DND-41 (cell line): ENCODE measurements around the gene POU2F1.
A peak's percentile ranks its signal among the peaks of the same experiment; 100 is the strongest.

ENCODE experiments used
- ATAC-seq: fragments of 200-7000 bp; cut with Tn5 transposase; 3 replicates; pipeline ENCODE4 v1.9.1; 2021; ENCODE audit warnings: low read depth; ENCODE audit not compliant: insufficient read depth
- DNase-seq: peaks from one replicate; pipeline ENCODE4 v3.0.0-alpha.2; 2020
- H2AFZ ChIP-seq: 2 replicates; pipeline ENCODE4 v1.6.0; 2012; ENCODE audit warnings: low read depth, low read length
- H3K27ac ChIP-seq: 2 replicates; pipeline ENCODE4 v1.5.1; 2012; ENCODE audit warnings: low read length, inconsistent platforms
- H3K27me3 ChIP-seq: fragments of 200-600 bp; sonication (generic); 2 replicates; pipeline ENCODE4 v1.6.0; 2012; ENCODE audit warnings: low read length, mild to moderate bottlenecking, inconsistent platforms; ENCODE audit not compliant: insufficient read depth, poor library complexity
- H3K36me3 ChIP-seq: 2 replicates; pipeline ENCODE4 v1.5.1; 2012; ENCODE audit warnings: low read length, inconsistent platforms; ENCODE audit not compliant: insufficient read depth
- H3K4me1 ChIP-seq: 2 replicates; pipeline ENCODE4 v1.5.1; 2012; ENCODE audit warnings: mild to moderate bottlenecking, low read length; ENCODE audit not compliant: insufficient read depth
- H3K4me2 ChIP-seq: 2 replicates; pipeline ENCODE4 v1.6.0; 2012; ENCODE audit warnings: mild to moderate bottlenecking, moderate library complexity, low read length, inconsistent platforms; ENCODE audit not compliant: insufficient read depth
- H3K4me3 ChIP-seq, 2 experiments: fragments of 200-600 bp in 1 of 2; shearing (Covaris generic) in 1 of 2; 2 replicates each; pipeline ENCODE4 v1.5.1; 2012 to 2016; ENCODE audit warnings: inconsistent platforms in 2 of 2, low read length in 2 of 2, mild to moderate bottlenecking in 2 of 2, low read depth in 1 of 2, moderate library complexity in 1 of 2
- H3K79me2 ChIP-seq: 2 replicates; pipeline ENCODE4 v1.6.0; 2012; ENCODE audit warnings: low read length, inconsistent platforms; ENCODE audit not compliant: insufficient read depth
- H3K9ac ChIP-seq: 2 replicates; pipeline ENCODE4 v1.6.0; 2012; ENCODE audit warnings: low read depth, mild to moderate bottlenecking, inconsistent platforms, low read length, moderate library complexity
- H3K9me3 ChIP-seq: 2 replicates; pipeline ENCODE4 v1.5.1; 2012; ENCODE audit warnings: low read length, moderate library complexity, mild to moderate bottlenecking, inconsistent platforms; ENCODE audit not compliant: insufficient read depth, severe bottlenecking
- H4K20me1 ChIP-seq: 2 replicates; pipeline ENCODE4 v1.6.0; 2012; ENCODE audit warnings: low read length; ENCODE audit not compliant: insufficient read depth
- CTCF ChIP-seq: IDR thresholded peaks from 2 replicates; pipeline ENCODE4 v1.5.1; 2012; ENCODE audit warnings: borderline replicate concordance, low read length, moderate library complexity, mild to moderate bottlenecking; ENCODE audit not compliant: poor library complexity, severe bottlenecking; ENCODE audit errors: extremely low read depth
- EZH2 ChIP-seq: IDR thresholded peaks from 3 replicates; pipeline ENCODE4 v1.6.1; 2012; ENCODE audit warnings: borderline replicate concordance, low read depth, mild to moderate bottlenecking, moderate library complexity, low read length, inconsistent platforms; ENCODE audit not compliant: severe bottlenecking

The POU2F1 gene

GRCh38 chr1:167456926-167457325 lies 236.2 kb downstream of the POU2F1 start:
- Histone ChIP-seq H3K4me2 (peak overlapping the region; percentile 81), H3K27ac (peak overlapping the region; percentile 40; the same call in 1 of the 2 replicates), H3K9ac (no peak overlapping the region), H3K36me3 (peaks cover 32% of the 10 kb centered on the region), H4K20me1 (peaks cover 50% of the 10 kb centered on the region), H3K4me1 (peaks cover 44% of the 10 kb centered on the region), H3K27me3 (no peaks in the 10 kb centered on the region), H2AFZ (no peak overlapping the region), H3K79me2 (peaks cover 70% of the 10 kb centered on the region), H3K4me3 (peak overlapping the region in 1 of 2 experiments; percentile 60; a peak in 1 of 4 replicates), H3K9me3 (no peaks in the 10 kb centered on the region)
- no peak for DNase-seq
- no peak for ATAC-seq
- TF ChIP-seq CTCF: no peak
- TF ChIP-seq EZH2: no peak

- peaks cover 55% of the 10 kb centered on the region for H4K20me1 ChIP-seq
- H3K9ac ChIP-seq: no peak overlapping the region
- no peak for DNase-seq
- no peaks in the 10 kb centered on the region for H3K27me3 ChIP-seq
- no peak for TF ChIP-seq CTCF
- TF ChIP-seq EZH2: no peak
- H3K4me3 ChIP-seq: no peak overlapping the region
- 0 out of 2 replicates have a peak overlapping the region, but pooled peaks have one; percentile 81 for H3K4me2 ChIP-seq
- no peak for ATAC-seq
- no peak overlapping the region for H2AFZ ChIP-seq
- H3K79me2 ChIP-seq: peaks cover 72% of the 10 kb centered on the region
- H3K9me3 ChIP-seq: no peaks in the 10 kb centered on the region
- H3K27ac ChIP-seq: no peak overlapping the region
- H3K4me1 ChIP-seq: peaks cover 40% of the 10 kb centered on the region
- peaks cover 38% of the 10 kb centered on the region for H3K36me3 ChIP-seq
These were observed 237.4 kb downstream of the POU2F1 start for GRCh38 chr1:167457936-167458584.

- Histone ChIP-seq H3K36me3 (peaks cover 48% of the 10 kb centered on the region), H3K27me3 (no peaks in the 10 kb centered on the region), H3K4me2 (no peak overlapping the region), H4K20me1 (peaks cover 43% of the 10 kb centered on the region), H3K79me2 (peaks cover 72% of the 10 kb centered on the region), H3K27ac (no peak overlapping the region), H3K9me3 (no peaks in the 10 kb centered on the region), H3K4me1 (peaks cover 28% of the 10 kb centered on the region), H2AFZ (no peak overlapping the region), H3K9ac (no peak overlapping the region), H3K4me3 (no peak overlapping the region)
- no peak for ATAC-seq
- no peak for DNase-seq
- TF ChIP-seq EZH2: no peak
- no peak for TF ChIP-seq CTCF
These were observed 240.2 kb downstream of the POU2F1 start for GRCh38 chr1:167460836-167461235.

DNA sequence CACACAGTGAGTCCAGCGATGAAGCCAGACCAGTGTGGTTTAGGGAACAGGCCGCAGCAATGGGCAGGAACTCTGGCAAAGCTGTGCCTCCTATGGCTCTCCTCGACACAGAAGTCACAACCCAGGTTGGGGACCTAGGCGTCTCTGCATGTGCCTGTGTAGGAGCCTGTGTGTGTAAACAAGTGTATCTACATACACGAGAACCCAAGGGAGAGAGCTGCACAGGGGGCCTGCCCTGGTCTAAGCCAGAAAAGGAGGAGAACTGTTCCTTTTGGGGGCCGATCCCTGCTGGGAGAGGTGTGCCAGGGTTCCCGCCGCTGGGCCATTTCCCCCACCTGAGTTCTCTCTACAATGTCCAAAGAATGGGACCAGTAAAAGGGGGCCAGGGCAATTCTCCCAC lies 241.7 kb downstream of the POU2F1 start:
- Histone ChIP-seq H4K20me1 (peaks cover 34% of the 10 kb centered on the region), H3K27ac (no peak overlapping the region; the same call in 1 of the 2 replicates), H3K27me3 (no peaks in the 10 kb centered on the region), H3K79me2 (peaks cover 80% of the 10 kb centered on the region), H2AFZ (no peak overlapping the region), H3K4me1 (peaks cover 13% of the 10 kb centered on the region), H3K9me3 (no peaks in the 10 kb centered on the region), H3K36me3 (peaks cover 53% of the 10 kb centered on the region), H3K4me2 (no peak overlapping the region), H3K9ac (no peak overlapping the region), H3K4me3 (no peak overlapping the region)
- DNase-seq (no peak), ATAC-seq (no peak)
- TF ChIP-seq EZH2: no peak
- no peak for TF ChIP-seq CTCF
